Measurements from ENCODE around the gene UQCRHL.
A peak's percentile ranks its signal among the peaks of the same experiment; 100 is the strongest.

The UQCRHL gene

GRCh38 chr1:15764269-15764764 is 43.1 kb downstream of the UQCRHL start:
- Histone ChIP-seq H3K27me3 (ENCODE audit: insufficient read depth, low read length) (no peaks in the 10 kb centered on the region), H3K27ac (ENCODE audit: low read depth, low read length) (no peak overlapping the region; the same call in 1 of the 2 replicates), H3K9me3 (ENCODE audit: insufficient read depth, low read depth, low read length) (no peaks in the 10 kb centered on the region), H3K9ac (ENCODE audit: low read depth, low read length) (no peak overlapping the region), H3K36me3 (ENCODE audit: insufficient read depth, low read length) (peaks cover 55% of the 10 kb centered on the region), H3K4me3 (ENCODE audit: low read length) (no peak overlapping the region), H3K4me1 (ENCODE audit: insufficient read depth, low read length) (peaks cover 12% of the 10 kb centered on the region)
- WGBS = 86% methylated on average over 10 of the region's 10 CpGs

- no peak overlapping the region for H3K4me3 ChIP-seq (ENCODE audit: low read length)
- peaks cover 38% of the 10 kb centered on the region for H3K36me3 ChIP-seq (ENCODE audit: insufficient read depth, low read length)
- H3K4me1 ChIP-seq (ENCODE audit: insufficient read depth, low read length) = peaks cover 17% of the 10 kb centered on the region
- no peaks in the 10 kb centered on the region for H3K9me3 ChIP-seq (ENCODE audit: insufficient read depth, low read depth, low read length)
- no peak overlapping the region for H3K9ac ChIP-seq (ENCODE audit: low read depth, low read length)
- H3K27ac ChIP-seq (ENCODE audit: low read depth, low read length) = no peak overlapping the region
- 79% methylated on average over 10 of the region's 10 CpGs for WGBS
- no peaks in the 10 kb centered on the region for H3K27me3 ChIP-seq (ENCODE audit: insufficient read depth, low read length)
These were observed 44.9 kb downstream of the UQCRHL start for GRCh38 chr1:15762546-15762945.

- no peak overlapping the region; the same call in 1 of the 2 replicates for H3K4me3 ChIP-seq (ENCODE audit: low read length)
- 90% methylated on average over 8 of the region's 8 CpGs for WGBS
- H3K27me3 ChIP-seq (ENCODE audit: insufficient read depth, low read length) = no peaks in the 10 kb centered on the region
- H3K27ac ChIP-seq (ENCODE audit: low read depth, low read length) = no peak overlapping the region
- H3K9me3 ChIP-seq (ENCODE audit: insufficient read depth, low read depth, low read length) = no peaks in the 10 kb centered on the region
- peaks cover 30% of the 10 kb centered on the region for H3K36me3 ChIP-seq (ENCODE audit: insufficient read depth, low read length)
- no peak overlapping the region for H3K9ac ChIP-seq (ENCODE audit: low read depth, low read length)
- H3K4me1 ChIP-seq (ENCODE audit: insufficient read depth, low read length) = peaks cover 27% of the 10 kb centered on the region
These were observed 45.9 kb downstream of the UQCRHL start for GRCh38 chr1:15761366-15762128.

GRCh38 chr1:15760520-15761211 is 46.8 kb downstream of the UQCRHL start:
- Histone ChIP-seq H3K9me3 (ENCODE audit: insufficient read depth, low read depth, low read length) (no peaks in the 10 kb centered on the region), H3K9ac (ENCODE audit: low read depth, low read length) (peak overlapping the region; percentile 39; the same call in 1 of the 2 replicates), H3K36me3 (ENCODE audit: insufficient read depth, low read length) (peaks cover 23% of the 10 kb centered on the region), H3K4me3 (ENCODE audit: low read length) (peak overlapping the region; percentile 85), H3K27ac (ENCODE audit: low read depth, low read length) (peak overlapping the region; percentile 39), H3K27me3 (ENCODE audit: insufficient read depth, low read length) (no peaks in the 10 kb centered on the region), H3K4me1 (ENCODE audit: insufficient read depth, low read length) (peaks cover 34% of the 10 kb centered on the region)
- 45% methylated on average over 12 of the region's 12 CpGs for WGBS

DNA sequence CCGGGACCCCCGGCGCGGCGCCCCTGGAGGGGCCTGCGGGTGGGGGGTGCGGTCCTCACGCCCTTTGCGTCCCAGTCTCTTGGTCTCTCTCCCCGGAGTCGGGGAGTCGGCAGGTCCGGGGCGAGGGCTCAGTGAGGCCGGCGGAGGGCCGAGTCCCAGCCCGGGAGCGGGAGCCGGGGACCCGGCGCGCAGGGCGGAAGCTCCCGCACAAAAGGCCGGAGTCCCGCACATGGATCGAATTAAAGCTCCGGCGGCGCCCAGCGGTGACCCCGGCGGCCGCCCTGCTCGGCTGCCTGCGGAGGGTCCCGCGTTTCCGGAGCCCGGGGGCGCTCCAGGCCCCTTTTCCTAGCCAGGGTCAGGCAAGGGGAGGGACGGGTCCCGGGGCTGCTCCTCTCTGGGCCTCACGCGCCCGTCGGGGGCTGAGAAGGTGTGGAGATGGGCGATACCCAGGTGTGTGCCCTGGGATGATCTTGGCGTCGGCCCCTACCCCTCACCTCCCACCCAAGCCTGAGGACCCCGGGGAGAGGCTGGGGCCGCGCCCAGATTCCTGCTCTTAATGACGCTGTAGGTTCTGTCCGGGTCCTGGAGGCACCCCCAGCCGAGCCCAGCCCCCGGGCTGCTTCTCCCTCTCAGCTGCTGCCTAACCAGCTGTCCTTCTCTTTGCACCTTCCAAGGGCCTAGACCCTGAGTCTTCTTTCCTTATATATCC is 48.3 kb downstream of the UQCRHL start:
- Histone ChIP-seq H3K27ac (ENCODE audit: low read depth, low read length) (peak overlapping the region; percentile 76; the same call in 1 of the 2 replicates), H3K9me3 (ENCODE audit: insufficient read depth, low read depth, low read length) (no peaks in the 10 kb centered on the region), H3K27me3 (ENCODE audit: insufficient read depth, low read length) (no peaks in the 10 kb centered on the region), H3K9ac (ENCODE audit: low read depth, low read length) (peak overlapping the region; percentile 93), H3K4me3 (ENCODE audit: low read length) (peak overlapping the region; percentile 85), H3K36me3 (ENCODE audit: insufficient read depth, low read length) (peaks cover 8% of the 10 kb centered on the region), H3K4me1 (ENCODE audit: insufficient read depth, low read length) (peaks cover 38% of the 10 kb centered on the region)
- under 1% methylated on average over 58 of the region's 58 CpGs for WGBS

DNA sequence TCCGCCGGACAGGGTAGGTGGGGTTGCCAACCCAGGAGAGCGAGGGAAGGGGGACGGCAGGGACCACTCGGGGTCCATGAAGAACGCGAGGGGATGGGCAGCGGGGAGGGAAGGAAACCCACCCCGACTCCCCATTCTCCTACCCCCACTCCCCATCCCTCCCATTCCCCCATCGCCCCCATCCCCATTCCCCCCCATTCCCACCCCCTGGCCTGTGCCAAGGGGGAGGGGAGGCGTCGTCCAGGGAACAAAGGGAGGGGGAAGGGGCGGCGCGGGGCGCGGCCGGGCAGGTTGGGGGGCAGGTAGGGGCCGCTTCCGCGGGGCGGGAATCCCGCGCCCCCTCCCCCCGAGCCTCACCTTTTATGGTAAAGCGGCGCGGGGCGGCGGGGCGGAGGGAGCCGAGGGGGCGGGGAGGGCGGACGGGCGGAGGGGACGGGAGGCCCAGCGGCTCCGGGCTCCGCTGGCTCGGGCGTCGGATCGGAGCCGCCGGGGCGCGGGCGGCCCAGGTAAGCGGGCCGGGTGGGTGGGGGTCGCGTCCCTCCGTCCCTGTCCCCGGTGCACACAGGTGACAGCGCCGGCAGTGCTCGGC is 49.0 kb downstream of the UQCRHL start, which contains the start of gene FBLIM1:
FBLIM1 (plus strand) TSS at position 453 of the 589 bp plus-strand sequence. CDS start 6,189 bp downstream, outside the sequence.
- H3K9ac ChIP-seq (ENCODE audit: low read depth, low read length) = peak within 1 kb of the TSS; percentile 93
- WGBS = under 1% methylated on average over 42 of the region's 58 CpGs
- peak within 1 kb of the TSS; percentile 81; the same call in 1 of the 2 replicates for H3K27ac ChIP-seq (ENCODE audit: low read depth, low read length)

GRCh38 chr1:15757575-15758342 is 49.7 kb downstream of the UQCRHL start:
- peaks cover 4% of the 10 kb centered on the region; the same call in 1 of the 2 replicates for H3K36me3 ChIP-seq (ENCODE audit: insufficient read depth, low read length)
- 7% methylated on average over 23 of the region's 24 CpGs for WGBS
- no peaks in the 10 kb centered on the region for H3K9me3 ChIP-seq (ENCODE audit: insufficient read depth, low read depth, low read length)
- H3K4me3 ChIP-seq (ENCODE audit: low read length) = peak overlapping the region; percentile 57
- peak overlapping the region; percentile 77 for H3K9ac ChIP-seq (ENCODE audit: low read depth, low read length)
- peak overlapping the region; percentile 81; the same call in 1 of the 2 replicates for H3K27ac ChIP-seq (ENCODE audit: low read depth, low read length)
- peaks cover 38% of the 10 kb centered on the region for H3K4me1 ChIP-seq (ENCODE audit: insufficient read depth, low read length)
- no peaks in the 10 kb centered on the region for H3K27me3 ChIP-seq (ENCODE audit: insufficient read depth, low read length)

More for the DNA sequence above, 49.0 kb downstream of the UQCRHL start, which contains the start of gene FBLIM1:
- Histone ChIP-seq H3K4me3 (ENCODE audit: low read length) (peak within 1 kb of the TSS; percentile 85), H3K4me1 (ENCODE audit: insufficient read depth, low read length) (peaks cover 38% of the 10 kb centered on the region), H3K36me3 (ENCODE audit: insufficient read depth, low read length) (peaks cover 5% of the 10 kb centered on the region; the same call in 1 of the 2 replicates), H3K27me3 (ENCODE audit: insufficient read depth, low read length) (no peaks in the 10 kb centered on the region), H3K9me3 (ENCODE audit: insufficient read depth, low read depth, low read length) (no peaks in the 10 kb centered on the region)
